HL-60 (cell line): Measurements from ENCODE around the gene SETBP1.

Experiments used
- CTCF ChIP-seq: IDR thresholded peaks from one replicate; pipeline ENCODE4 v1.5.1; 2011; ENCODE audit warnings: low read length, control low read depth, inconsistent platforms; ENCODE audit not compliant: insufficient read depth
- GABPA ChIP-seq: IDR thresholded peaks from 2 replicates; pipeline ENCODE4 v1.6.1; 2012; ENCODE audit warnings: low read depth
- POLR2AphosphoS5 ChIP-seq: IDR thresholded peaks from 2 replicates; pipeline ENCODE4 v1.6.1; 2012; ENCODE audit warnings: low read depth
- REST ChIP-seq: IDR thresholded peaks from 2 replicates; pipeline ENCODE4 v1.6.1; 2012; ENCODE audit warnings: low read depth; ENCODE audit not compliant: insufficient replicate concordance
- SPI1 ChIP-seq: IDR thresholded peaks from 2 replicates; pipeline ENCODE4 v1.6.1; 2012; ENCODE audit warnings: low read depth, mild to moderate bottlenecking, borderline replicate concordance

- TF ChIP-seq POLR2AphosphoS5: no peak
- no peak for TF ChIP-seq CTCF
- TF ChIP-seq REST: no peak
- TF ChIP-seq GABPA: no peak
- no peak for TF ChIP-seq SPI1
These were observed 288.6 kb downstream of the SETBP1 start for GRCh38 chr18:44969214-44969795.
